Nephron (organoid): ENCODE measurements around the gene MUC5B.

Source experiments
- H3K27ac Mint-ChIP-seq, 3 experiments: 2 replicates each; pipeline ENCODE4 v1.8.0; 2020; ENCODE audit warnings: mixed read lengths in 3 of 3, mild to moderate bottlenecking in 2 of 3, moderate library complexity in 1 of 3
- H3K27me3 Mint-ChIP-seq: 2 replicates; pipeline ENCODE4 v1.8.0; 2021; ENCODE audit warnings: low read depth, mild to moderate bottlenecking, moderate library complexity, mixed read lengths
- H3K36me3 Mint-ChIP-seq: 2 replicates; pipeline ENCODE4 v1.8.0; 2020; ENCODE audit warnings: low read depth, mixed read lengths
- H3K4me1 Mint-ChIP-seq: 2 replicates; pipeline ENCODE4 v1.8.0; 2020; ENCODE audit warnings: mixed read lengths
- H3K4me3 Mint-ChIP-seq, 3 experiments: 2 replicates each; pipeline ENCODE4 v1.8.0; 2020; ENCODE audit warnings: mild to moderate bottlenecking in 3 of 3, mixed read lengths in 3 of 3, moderate library complexity in 2 of 3
- H3K9me3 Mint-ChIP-seq: 2 replicates; pipeline ENCODE4 v1.8.0; 2020; ENCODE audit warnings: mixed read lengths
- TF ChIP-seq, protein P1 (sequence below), 3 experiments: fragments of 200-600 bp; sonication (generic); IDR thresholded peaks; one replicate each; pipeline ENCODE4 v1.5.0; 2021; ENCODE audit warnings: antibody characterized with exemption in 3 of 3; ENCODE audit not compliant: unreplicated experiment in 3 of 3

MUC5B gene

DNA sequence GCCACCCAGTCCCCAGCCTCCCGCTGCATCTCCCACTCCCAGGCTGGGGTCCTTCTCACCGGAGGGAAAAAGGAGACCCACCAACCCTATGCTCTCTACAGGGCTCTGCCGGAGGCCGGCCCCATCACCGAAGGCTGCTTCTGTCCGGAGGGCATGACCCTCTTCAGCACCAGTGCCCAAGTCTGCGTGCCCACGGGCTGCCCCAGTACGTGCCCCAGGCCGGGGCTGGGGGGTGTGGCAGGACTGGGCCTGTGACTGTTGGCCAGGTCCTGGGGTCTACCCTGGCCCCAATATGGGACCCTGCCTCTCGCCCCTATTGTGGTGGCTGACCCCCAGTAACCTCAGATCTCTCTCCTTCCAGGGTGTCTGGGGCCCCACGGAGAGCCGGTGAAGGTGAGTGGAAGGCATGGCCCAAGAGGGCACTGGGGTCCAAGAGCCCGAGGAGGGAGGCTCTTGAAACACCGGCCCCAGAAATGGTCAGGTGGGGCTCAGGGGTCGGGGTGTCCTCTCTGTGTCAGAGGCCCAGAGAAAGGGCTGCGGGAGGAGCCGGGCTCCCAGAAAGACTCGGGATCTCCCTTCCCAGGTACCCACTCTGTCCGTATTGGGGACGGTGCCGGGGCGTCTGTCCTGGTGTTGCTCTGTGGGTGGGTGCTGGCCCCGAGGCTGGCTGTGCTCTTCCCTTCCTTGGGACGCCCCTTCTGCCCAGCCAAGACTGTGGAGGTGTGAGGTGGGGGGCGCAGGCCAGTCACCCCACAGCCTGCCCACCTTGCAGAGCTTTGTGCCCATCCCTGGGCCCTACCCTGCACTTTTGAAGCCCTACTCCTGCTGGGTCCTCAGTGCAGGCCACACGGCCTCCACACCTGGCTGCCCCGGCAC is 26.1 kb upstream of the MUC5B start:
- H3K4me3 Mint-ChIP-seq, result no peak overlapping the region
- no peaks in the 10 kb centered on the region for H3K4me1 Mint-ChIP-seq
- H3K27me3 Mint-ChIP-seq, result peaks cover 5% of the 10 kb centered on the region
- TF ChIP-seq, protein P1, sequence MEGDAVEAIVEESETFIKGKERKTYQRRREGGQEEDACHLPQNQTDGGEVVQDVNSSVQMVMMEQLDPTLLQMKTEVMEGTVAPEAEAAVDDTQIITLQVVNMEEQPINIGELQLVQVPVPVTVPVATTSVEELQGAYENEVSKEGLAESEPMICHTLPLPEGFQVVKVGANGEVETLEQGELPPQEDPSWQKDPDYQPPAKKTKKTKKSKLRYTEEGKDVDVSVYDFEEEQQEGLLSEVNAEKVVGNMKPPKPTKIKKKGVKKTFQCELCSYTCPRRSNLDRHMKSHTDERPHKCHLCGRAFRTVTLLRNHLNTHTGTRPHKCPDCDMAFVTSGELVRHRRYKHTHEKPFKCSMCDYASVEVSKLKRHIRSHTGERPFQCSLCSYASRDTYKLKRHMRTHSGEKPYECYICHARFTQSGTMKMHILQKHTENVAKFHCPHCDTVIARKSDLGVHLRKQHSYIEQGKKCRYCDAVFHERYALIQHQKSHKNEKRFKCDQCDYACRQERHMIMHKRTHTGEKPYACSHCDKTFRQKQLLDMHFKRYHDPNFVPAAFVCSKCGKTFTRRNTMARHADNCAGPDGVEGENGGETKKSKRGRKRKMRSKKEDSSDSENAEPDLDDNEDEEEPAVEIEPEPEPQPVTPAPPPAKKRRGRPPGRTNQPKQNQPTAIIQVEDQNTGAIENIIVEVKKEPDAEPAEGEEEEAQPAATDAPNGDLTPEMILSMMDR (IDR thresholded peaks at IDR 0.05; ENCODE audit: unreplicated experiment in 3 of 3), result no peak
- H3K27ac Mint-ChIP-seq, result no peak overlapping the region
- H3K36me3 Mint-ChIP-seq, result no peaks in the 10 kb centered on the region
- peaks cover 3% of the 10 kb centered on the region for H3K9me3 Mint-ChIP-seq

DNA sequence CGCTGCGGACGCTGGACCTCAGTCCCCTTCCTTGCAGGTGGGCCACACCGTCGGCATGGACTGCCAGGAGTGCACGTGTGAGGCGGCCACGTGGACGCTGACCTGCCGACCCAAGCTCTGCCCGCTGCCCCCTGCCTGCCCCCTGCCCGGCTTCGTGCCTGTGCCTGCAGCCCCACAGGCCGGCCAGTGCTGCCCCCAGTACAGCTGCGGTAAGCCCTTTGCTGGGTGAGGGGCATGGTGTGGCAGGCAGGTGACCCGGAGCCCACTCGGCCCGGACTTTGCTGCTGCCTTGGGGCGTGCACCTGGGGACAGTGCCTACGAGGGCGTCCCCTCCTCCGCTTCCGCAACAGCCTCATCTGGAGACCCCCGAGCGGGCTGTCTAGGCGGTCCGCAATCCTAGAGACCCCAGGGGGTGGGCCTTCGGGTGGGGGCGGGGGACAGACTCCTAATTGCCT is 25.4 kb upstream of the MUC5B start:
- TF ChIP-seq, protein P1 (IDR thresholded peaks at IDR 0.05; ENCODE audit: unreplicated experiment in 3 of 3), result no peak
- H3K9me3 Mint-ChIP-seq, result peaks cover under 1% of the 10 kb centered on the region
- H3K27me3 Mint-ChIP-seq, result peaks cover 3% of the 10 kb centered on the region
- no peak overlapping the region for H3K27ac Mint-ChIP-seq
- H3K4me1 Mint-ChIP-seq, result no peaks in the 10 kb centered on the region
- no peaks in the 10 kb centered on the region for H3K36me3 Mint-ChIP-seq
- no peak overlapping the region for H3K4me3 Mint-ChIP-seq

DNA sequence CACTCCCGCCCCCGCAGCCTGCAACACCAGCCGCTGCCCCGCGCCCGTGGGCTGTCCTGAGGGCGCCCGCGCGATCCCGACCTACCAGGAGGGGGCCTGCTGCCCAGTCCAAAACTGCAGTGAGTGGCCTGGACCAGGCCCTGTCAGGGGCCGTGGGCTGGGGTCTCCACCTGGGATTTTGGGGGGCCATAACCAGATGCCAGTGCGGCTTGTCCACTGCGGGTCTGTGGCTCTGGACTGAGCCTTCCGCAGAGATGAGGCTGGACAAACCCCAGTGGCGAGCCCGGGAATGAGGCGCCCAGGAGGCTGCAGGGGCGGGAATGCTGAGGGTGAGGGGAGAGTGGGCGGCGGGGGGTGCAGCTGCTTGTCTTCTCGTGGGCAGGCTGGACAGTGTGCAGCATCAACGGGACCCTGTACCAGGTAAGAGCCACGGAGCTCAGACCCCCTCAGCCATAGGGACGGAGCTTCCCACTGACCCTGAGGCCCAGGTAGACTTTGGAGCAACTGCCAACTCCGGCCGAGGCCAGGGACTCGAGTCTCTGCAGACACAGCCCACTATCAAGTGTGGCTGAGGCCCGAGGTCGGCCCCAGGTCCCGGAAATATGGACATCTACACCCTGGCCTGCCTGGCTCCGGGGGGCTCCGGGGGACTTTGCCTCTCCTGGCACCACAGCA is 24.8 kb upstream of the MUC5B start:
- H3K27me3 Mint-ChIP-seq, result no peaks in the 10 kb centered on the region
- H3K4me3 Mint-ChIP-seq, result no peak overlapping the region
- no peaks in the 10 kb centered on the region for H3K36me3 Mint-ChIP-seq
- TF ChIP-seq, protein P1 (IDR thresholded peaks at IDR 0.05; ENCODE audit: unreplicated experiment in 3 of 3), result no peak
- H3K27ac Mint-ChIP-seq, result no peak overlapping the region
- H3K4me1 Mint-ChIP-seq, result no peaks in the 10 kb centered on the region
- no peaks in the 10 kb centered on the region for H3K9me3 Mint-ChIP-seq

DNA sequence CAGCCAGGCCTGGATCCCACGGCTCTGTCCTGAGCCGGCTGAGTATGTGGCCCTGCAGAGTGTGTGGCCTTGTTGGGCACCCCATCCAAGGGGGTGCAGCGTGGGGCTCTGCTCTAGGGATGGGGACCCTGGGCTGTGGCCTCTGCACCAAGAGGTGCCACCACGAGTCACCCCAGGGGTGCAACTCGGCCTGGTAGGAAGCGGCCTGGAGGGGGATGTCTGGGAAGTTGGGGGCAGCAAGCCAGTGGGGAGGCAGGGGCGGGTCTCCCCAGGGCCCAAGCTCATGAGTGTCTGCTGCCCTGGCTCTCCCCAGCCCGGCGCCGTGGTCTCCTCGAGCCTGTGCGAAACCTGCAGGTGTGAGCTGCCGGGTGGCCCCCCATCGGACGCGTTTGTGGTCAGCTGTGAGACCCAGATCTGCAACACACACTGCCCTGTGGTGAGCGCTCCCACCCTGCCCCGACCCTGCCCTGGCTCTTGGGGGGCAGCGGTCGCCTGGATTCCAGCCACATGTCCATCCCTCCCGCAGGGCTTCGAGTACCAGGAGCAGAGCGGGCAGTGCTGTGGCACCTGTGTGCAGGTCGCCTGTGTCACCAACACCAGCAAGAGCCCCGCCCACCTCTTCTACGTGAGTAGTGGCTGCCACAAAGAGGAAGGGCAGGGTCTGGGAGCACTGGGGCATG is 24.2 kb upstream of the MUC5B start:
- no peaks in the 10 kb centered on the region for H3K4me1 Mint-ChIP-seq
- no peak overlapping the region for H3K27ac Mint-ChIP-seq
- TF ChIP-seq, protein P1 (IDR thresholded peaks at IDR 0.05; ENCODE audit: unreplicated experiment in 3 of 3), result no peak
- no peaks in the 10 kb centered on the region for H3K36me3 Mint-ChIP-seq
- no peak overlapping the region for H3K4me3 Mint-ChIP-seq
- no peaks in the 10 kb centered on the region for H3K27me3 Mint-ChIP-seq
- no peaks in the 10 kb centered on the region for H3K9me3 Mint-ChIP-seq

DNA sequence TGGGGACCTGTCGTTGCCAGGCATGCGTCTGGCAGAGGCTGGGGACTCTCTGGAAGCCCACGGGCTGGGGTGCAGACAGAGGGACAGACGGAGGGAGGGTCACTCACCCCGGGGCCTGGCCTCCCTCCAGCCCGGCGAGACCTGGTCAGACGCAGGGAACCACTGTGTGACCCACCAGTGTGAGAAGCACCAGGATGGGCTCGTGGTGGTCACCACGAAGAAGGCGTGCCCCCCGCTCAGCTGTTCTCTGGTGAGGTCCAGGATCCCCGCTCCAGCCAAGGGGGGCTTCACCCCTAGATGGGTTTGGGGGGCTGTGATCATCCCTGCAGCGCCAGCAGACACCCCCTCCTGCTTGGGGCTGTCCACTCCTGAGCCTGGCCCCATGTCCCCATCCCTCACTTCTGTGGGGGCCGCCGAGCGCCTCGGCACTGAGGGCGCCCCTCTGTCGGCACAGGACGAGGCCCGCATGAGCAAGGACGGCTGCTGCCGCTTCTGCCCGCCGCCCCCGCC is 23.6 kb upstream of the MUC5B start:
- H3K4me3 Mint-ChIP-seq, result no peak overlapping the region
- no peaks in the 10 kb centered on the region for H3K9me3 Mint-ChIP-seq
- H3K4me1 Mint-ChIP-seq, result no peaks in the 10 kb centered on the region
- no peaks in the 10 kb centered on the region for H3K27me3 Mint-ChIP-seq
- TF ChIP-seq, protein P1 (IDR thresholded peaks at IDR 0.05; ENCODE audit: unreplicated experiment in 3 of 3), result no peak
- H3K27ac Mint-ChIP-seq, result no peak overlapping the region
- no peaks in the 10 kb centered on the region for H3K36me3 Mint-ChIP-seq
